Osteoblast (primary cell): ENCODE measurements around the gene KAT7. TPM values are rescaled to one million over a fixed set of nuclear protein-coding genes. Genes with fewer than 3 reads are reported as not detected.

ENCODE experiments used
- DNase-seq: peaks from one replicate; pipeline ENCODE4 v3.0.0; 2011; ENCODE audit warnings: low spot score, mixed read lengths; ENCODE audit not compliant: insufficient read length; ENCODE audit errors: missing footprints
- H2AFZ ChIP-seq: 2 replicates; pipeline ENCODE4 v1.6.0; 2011; ENCODE audit warnings: mild to moderate bottlenecking, low read length
- H3K27ac ChIP-seq: 2 replicates; pipeline ENCODE4 v1.5.1; 2011; ENCODE audit warnings: mild to moderate bottlenecking, low read depth, low read length, moderate library complexity
- H3K27me3 ChIP-seq: 2 replicates; pipeline ENCODE4 v1.6.0; 2012; ENCODE audit warnings: mild to moderate bottlenecking, control low read depth, inconsistent platforms, low read length, moderate library complexity; ENCODE audit not compliant: insufficient read depth
- H3K36me3 ChIP-seq: 2 replicates; pipeline ENCODE4 v1.5.1; 2011; ENCODE audit warnings: mild to moderate bottlenecking, low read length, control low read depth, moderate library complexity; ENCODE audit not compliant: insufficient read depth
- H3K4me1 ChIP-seq: 2 replicates; pipeline ENCODE4 v1.5.1; 2011; ENCODE audit warnings: mild to moderate bottlenecking, low read length, control low read depth, moderate library complexity; ENCODE audit not compliant: insufficient read depth
- H3K4me2 ChIP-seq: 2 replicates; pipeline ENCODE4 v1.6.0; 2011; ENCODE audit warnings: mild to moderate bottlenecking, low read length; ENCODE audit not compliant: insufficient read depth
- H3K4me3 ChIP-seq: fragments of 200-600 bp; sonication (generic); 3 replicates; pipeline ENCODE4 v1.5.1; 2012; ENCODE audit warnings: mild to moderate bottlenecking, low read length, inconsistent platforms; ENCODE audit not compliant: insufficient read depth
- H3K79me2 ChIP-seq: 2 replicates; pipeline ENCODE4 v1.6.0; 2012; ENCODE audit warnings: mild to moderate bottlenecking, low read length, control low read depth, inconsistent platforms; ENCODE audit not compliant: insufficient read depth
- H3K9me3 ChIP-seq: 2 replicates; pipeline ENCODE4 v1.5.1; 2011; ENCODE audit warnings: low read depth, low read length, control low read depth
- H4K20me1 ChIP-seq: 2 replicates; pipeline ENCODE4 v1.6.0; 2012; ENCODE audit warnings: mild to moderate bottlenecking, low read length, control low read depth; ENCODE audit not compliant: insufficient read depth
- CTCF ChIP-seq: IDR thresholded peaks from 2 replicates; pipeline ENCODE4 v1.5.1; 2011; ENCODE audit warnings: mild to moderate bottlenecking, low read depth, low read length, moderate library complexity; ENCODE audit errors: extremely low read depth
- total RNA-seq: library from RNA; depleted of rRNA; stranded (reverse); fragments of >200 nt; gene quantifications from 2 replicates; pipeline ENCODE4 v1.2.3, GENCODE V29; 2012

KAT7 gene
- total RNA-seq, 1 donor = 51.4 TPM

GRCh38 chr17:49820773-49821172 lies 32.3 kb downstream of the KAT7 start:
- Histone ChIP-seq H3K27me3 (no peaks in the 10 kb centered on the region), H3K4me3 (no peak overlapping the region), H3K9me3 (no peaks in the 10 kb centered on the region), H3K36me3 (peaks cover 78% of the 10 kb centered on the region), H3K27ac (no peak overlapping the region), H3K79me2 (peaks cover 26% of the 10 kb centered on the region), H3K4me1 (peaks cover 19% of the 10 kb centered on the region), H3K4me2 (no peak overlapping the region), H4K20me1 (no peaks in the 10 kb centered on the region), H2AFZ (no peak overlapping the region)
- no peak for DNase-seq
- TF ChIP-seq CTCF = no peak

- Histone ChIP-seq H4K20me1 (no peaks in the 10 kb centered on the region), H3K4me2 (no peak overlapping the region), H3K27me3 (no peaks in the 10 kb centered on the region), H3K9me3 (no peaks in the 10 kb centered on the region), H2AFZ (no peak overlapping the region), H3K79me2 (peaks cover 25% of the 10 kb centered on the region), H3K4me1 (peaks cover 16% of the 10 kb centered on the region), H3K4me3 (no peak overlapping the region), H3K36me3 (peaks cover 80% of the 10 kb centered on the region), H3K27ac (no peak overlapping the region)
- no peak for DNase-seq
- TF ChIP-seq CTCF = no peak
Measured at GRCh38 chr17:49821466-49821865, 33.0 kb downstream of the KAT7 start.

- no peaks in the 10 kb centered on the region for H3K9me3 ChIP-seq
- peaks cover 80% of the 10 kb centered on the region for H3K36me3 ChIP-seq
- no peak overlapping the region for H3K27ac ChIP-seq
- no peaks in the 10 kb centered on the region for H3K27me3 ChIP-seq
- DNase-seq = no peak
- H3K4me3 ChIP-seq = no peak overlapping the region
- no peak overlapping the region for H3K4me2 ChIP-seq
- no peaks in the 10 kb centered on the region for H4K20me1 ChIP-seq
- no peak for TF ChIP-seq CTCF
- H3K79me2 ChIP-seq = peaks cover 20% of the 10 kb centered on the region
- H2AFZ ChIP-seq = no peak overlapping the region
- H3K4me1 ChIP-seq = peaks cover 16% of the 10 kb centered on the region
Measured at GRCh38 chr17:49821916-49822315, 33.4 kb downstream of the KAT7 start.

- peak; percentile 19 for DNase-seq
- peak overlapping the region; percentile 35 for H3K4me2 ChIP-seq
Measured at GRCh38 chr17:49822829-49823228, 34.3 kb downstream of the KAT7 start.

More at GRCh38 chr17:49822829-49823228, 34.3 kb downstream of the KAT7 start:
- Histone ChIP-seq H3K4me1 (peaks cover 16% of the 10 kb centered on the region), H4K20me1 (no peaks in the 10 kb centered on the region), H3K27ac (peak overlapping the region; percentile 56), H2AFZ (no peak overlapping the region), H3K79me2 (peaks cover 13% of the 10 kb centered on the region), H3K27me3 (no peaks in the 10 kb centered on the region), H3K36me3 (peaks cover 75% of the 10 kb centered on the region), H3K4me3 (no peak overlapping the region), H3K9me3 (no peaks in the 10 kb centered on the region)
- no peak for TF ChIP-seq CTCF
